Measurements from ENCODE around the gene ERCC6L.

The ERCC6L gene, protein sequence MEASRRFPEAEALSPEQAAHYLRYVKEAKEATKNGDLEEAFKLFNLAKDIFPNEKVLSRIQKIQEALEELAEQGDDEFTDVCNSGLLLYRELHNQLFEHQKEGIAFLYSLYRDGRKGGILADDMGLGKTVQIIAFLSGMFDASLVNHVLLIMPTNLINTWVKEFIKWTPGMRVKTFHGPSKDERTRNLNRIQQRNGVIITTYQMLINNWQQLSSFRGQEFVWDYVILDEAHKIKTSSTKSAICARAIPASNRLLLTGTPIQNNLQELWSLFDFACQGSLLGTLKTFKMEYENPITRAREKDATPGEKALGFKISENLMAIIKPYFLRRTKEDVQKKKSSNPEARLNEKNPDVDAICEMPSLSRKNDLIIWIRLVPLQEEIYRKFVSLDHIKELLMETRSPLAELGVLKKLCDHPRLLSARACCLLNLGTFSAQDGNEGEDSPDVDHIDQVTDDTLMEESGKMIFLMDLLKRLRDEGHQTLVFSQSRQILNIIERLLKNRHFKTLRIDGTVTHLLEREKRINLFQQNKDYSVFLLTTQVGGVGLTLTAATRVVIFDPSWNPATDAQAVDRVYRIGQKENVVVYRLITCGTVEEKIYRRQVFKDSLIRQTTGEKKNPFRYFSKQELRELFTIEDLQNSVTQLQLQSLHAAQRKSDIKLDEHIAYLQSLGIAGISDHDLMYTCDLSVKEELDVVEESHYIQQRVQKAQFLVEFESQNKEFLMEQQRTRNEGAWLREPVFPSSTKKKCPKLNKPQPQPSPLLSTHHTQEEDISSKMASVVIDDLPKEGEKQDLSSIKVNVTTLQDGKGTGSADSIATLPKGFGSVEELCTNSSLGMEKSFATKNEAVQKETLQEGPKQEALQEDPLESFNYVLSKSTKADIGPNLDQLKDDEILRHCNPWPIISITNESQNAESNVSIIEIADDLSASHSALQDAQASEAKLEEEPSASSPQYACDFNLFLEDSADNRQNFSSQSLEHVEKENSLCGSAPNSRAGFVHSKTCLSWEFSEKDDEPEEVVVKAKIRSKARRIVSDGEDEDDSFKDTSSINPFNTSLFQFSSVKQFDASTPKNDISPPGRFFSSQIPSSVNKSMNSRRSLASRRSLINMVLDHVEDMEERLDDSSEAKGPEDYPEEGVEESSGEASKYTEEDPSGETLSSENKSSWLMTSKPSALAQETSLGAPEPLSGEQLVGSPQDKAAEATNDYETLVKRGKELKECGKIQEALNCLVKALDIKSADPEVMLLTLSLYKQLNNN

DNA sequence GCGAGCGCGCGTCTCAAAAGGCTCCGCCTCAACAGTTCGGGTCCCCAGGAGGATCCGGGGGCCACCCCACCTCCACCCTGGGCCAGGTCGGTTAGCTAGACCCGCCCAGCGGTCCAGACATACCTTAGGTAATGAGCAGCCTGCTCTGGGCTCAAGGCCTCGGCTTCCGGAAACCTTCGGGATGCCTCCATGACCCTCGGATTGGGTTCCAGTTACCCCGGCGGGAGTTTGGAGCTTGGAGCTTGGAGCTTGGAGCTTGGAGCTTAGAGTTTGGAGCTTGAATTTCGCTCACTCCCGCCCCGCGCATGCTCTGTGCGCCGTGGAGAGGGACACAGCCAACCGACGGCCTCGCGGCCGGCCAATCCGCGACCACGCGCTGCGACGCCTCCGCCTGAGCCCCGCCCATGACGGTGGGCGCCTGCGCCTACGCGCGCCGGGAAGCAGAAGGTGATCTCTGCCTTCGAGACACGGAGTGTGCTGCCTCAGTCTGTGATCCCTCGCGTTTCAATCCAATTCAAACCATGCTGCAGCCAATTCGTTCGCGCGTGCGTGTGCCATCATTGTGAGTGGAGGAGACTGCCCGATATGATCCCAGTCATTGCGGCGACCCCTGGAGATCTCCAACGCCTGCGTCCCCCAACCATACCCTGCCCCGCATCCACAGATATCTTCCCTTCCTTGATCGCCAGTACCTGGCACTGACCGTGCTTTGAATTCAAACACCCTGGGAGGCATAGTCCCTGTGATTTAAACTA is at the start of gene ERCC6L:
Gene ERCC6L (minus strand): TSS at position 307 of the 755 bp plus-strand sequence. CDS start 116 bp downstream, at position 191.
- DNase-seq = peak; percentile 8 to 25

DNA sequence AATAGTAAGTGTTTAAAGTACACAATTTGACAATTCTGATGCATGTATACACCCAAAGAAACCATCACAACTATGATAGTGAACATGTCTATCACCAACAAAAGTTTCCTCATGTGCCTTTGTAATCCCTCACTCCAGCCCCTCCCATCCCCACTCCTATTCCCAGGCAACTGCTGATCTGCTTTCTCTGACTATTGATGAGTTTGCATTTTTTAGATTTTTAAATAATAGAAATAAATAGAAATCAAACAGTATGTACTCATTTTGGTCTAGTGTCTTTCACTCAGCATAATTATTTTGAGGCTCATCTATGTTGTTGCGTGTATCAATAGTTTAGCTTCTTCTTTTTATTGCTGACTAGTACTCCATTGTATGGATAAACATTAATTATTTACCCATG is 43.5 kb upstream of the ERCC6L start:
- DNase-seq = no peak

DNA sequence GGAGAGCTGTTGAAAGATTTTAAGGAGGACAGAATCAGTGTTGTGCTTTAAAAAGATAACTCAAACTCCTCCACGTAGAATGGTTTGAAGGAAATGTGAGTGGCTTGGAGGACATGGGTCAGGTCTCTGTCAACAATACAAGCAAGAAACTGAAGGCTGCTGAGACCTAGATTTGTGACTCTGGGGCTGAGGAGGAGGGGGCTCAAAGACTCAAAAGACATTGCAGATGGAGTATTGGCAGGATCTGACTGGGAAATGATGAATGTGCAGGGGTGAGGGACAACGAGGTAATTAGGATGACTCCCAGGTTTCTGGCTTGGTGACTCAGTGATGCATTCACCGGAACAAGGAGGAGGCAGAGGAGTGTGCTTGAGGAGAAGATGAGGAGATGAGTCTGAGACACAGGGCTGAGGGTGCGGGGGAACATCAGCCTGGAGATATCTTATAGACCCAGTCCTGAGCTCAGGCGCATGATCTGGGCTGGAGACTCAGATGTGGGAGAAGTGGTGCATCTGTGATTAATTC is 41.6 kb upstream of the ERCC6L start:
- DNase-seq = no peak

DNA sequence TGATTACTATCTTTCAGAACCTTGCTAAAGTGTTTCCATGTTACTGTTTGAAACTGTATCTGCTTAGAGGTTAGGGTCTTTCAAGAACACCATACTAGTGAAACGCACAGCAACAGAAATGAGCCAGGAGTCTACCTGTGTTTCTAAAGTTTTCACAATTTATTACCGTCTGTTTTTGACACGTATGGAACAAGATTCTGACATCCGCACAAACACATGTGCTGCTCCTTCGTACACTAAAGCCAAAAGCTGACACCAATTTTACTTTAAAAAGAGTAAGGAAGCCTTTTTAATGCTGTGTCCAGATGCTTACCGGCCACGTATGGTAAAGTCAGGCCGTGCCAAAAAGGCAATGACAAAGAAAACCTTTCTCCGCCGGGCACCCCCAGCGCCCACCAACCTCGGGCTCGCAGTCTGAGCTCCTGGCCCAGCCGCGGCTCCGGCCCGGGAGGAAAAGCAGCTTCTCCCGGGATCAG is 37.7 kb upstream of the ERCC6L start:
- DNase-seq = no peak

DNA sequence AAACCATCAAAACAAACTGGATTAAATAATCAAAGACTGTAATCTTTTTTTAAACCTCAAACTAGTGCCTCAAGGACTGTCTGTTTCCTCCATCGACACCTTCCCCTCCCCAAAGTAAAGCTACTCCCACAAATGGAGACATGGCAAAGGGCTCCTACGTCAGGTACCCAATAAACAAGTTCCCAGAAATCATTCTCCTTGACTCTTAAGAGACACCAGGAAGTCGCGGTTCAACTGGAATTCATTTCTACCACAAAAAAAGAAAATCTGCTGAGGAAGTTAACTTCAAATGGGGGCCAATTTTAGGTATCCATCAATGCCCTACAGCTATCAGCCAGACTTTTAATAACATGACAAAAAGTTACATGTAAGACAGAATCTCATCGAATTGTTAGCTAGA is 35.7 kb upstream of the ERCC6L start:
- DNase-seq = no peak

DNA sequence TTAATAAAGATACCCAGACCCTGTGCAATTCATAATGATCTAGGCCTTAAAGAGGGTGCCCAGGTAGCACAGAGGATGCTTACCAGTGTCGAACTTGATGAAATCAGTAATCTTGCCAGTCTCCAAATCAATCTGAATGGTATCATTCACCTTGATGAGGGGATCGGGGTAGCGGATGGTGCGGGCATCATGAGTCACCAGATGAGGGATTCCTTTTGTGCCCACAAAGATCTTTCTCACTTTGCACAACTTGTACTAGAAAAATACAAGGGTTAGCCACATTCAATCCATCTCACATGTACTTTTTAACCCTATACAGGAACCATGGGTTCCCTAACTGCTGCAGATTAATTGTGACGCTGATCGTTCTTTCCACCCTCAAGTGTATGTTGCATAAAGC is 34.9 kb upstream of the ERCC6L start:
- no peak for DNase-seq

DNA sequence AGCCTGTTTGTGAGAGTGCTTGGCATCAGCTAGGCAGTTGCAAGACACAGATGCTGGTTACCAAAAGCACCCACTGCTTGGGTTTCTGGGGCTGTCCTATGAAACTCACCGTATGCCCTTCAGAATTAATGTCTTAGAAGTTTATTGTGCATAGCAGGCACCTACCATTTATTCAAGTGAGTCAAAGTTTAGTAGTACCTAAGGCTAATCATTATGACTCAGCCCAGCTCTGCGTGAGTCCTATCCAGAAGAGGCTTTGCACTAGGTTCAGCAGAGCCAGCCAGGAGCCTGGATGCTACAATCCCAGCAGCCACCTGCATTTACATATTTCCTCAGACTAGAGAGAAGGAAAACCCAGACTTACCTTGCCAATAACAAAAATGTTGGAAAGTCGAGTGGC is 34.0 kb upstream of the ERCC6L start:
- DNase-seq = no peak

DNA sequence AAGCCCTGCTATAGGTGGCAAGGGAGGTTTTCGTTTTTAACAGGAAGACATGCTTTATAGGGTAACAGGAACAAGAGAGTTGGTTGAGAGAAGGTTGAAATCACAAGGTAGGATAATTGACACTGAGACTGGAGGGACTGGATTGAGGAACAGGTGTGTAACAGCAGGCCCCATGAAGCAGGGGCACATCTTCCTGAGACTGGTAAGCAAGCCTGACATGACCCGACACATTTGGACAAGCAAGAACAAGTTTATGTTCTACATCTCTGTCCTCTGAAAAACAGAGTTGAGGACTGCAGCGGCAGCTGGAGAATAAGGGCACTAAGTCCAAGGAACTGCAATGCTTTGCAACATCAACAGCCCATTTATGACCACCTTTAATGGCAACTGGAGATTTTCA is 33.0 kb upstream of the ERCC6L start:
- no peak for DNase-seq

DNA sequence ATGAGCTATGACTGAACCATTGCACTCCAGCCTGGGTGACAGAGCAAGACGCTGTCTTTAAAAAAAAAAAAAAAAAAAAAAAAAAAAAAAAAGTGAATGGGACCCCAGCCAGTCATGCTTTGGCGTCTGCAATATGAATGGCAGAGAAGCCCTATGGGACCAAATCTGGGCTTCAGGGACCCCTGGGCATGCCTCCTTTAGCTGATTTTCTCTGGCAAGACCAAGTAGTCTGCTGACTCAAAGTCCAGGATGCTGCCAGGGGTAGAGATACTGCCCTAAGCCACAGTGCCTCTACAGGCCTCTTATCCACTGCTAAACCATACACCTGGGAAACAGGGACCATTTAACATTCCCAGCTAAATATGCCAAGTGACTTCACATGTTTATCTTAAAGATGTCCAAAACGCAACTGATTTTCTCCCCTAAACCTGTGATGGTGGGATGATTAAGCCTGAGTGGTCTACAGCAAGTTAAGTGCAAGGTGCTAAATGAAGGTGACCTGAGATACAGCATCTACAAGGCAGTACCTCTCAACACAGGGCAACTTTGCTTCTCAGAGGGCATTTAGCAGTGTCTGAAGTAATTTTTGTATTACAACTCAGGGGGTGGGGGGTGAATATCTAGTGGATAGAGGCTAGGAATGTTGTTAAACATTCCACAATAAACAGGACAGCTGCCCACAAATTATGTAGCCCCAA is 32.4 kb upstream of the ERCC6L start:
- DNase-seq = no peak

DNA sequence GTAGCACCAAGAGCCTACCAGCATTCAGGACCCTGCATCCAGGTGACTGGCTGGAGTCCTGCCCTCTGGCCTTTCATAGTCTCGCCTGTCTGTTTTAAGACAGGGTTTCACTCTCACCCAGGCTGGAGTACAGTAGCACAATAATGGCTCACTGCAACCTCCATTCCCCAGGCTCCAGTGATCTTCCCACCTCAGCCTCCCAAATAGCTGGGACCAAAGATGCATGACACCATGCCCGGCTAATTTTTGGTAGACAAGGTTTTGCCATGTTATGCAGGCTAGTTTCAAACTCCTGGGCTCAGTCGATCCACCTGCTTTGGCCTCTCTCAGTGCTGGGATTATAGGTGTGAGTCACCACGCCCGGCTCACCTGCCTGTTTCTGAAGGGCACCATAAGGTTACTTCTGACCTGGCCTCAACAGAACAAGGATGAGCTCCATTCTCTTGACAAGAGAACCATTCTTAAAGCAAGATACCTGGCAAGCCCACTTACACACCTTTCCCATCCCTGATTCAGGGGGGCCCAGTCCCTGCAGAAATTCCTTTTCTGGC is 31.6 kb upstream of the ERCC6L start:
- no peak for DNase-seq

DNA sequence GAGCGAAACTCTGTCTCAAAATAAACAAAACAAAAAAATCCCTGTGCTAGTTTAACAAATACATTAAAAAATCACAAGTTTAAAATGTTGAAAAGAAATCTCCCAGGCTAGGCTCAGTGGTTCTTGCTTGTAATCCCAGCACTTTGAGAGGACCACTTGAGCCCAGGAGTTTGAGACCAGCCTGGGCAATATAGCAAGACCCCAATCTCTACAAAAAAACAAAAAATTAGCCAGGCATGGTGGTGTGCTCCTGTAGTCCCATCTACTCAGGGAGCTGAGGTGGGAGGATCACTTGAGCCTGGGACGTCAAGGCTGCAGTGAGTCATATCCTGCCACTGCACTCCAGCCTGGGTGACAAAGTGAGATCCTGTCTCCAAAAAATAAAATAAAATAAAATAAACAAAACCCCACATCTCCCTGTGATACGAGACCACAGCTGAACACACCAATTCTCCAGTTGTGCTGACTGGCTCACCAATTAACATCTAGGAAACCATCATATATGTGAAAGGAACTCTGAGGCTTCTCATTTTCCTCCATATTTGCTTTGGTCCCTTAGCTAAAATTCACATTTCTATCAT is 30.9 kb upstream of the ERCC6L start:
- no peak for DNase-seq

DNA sequence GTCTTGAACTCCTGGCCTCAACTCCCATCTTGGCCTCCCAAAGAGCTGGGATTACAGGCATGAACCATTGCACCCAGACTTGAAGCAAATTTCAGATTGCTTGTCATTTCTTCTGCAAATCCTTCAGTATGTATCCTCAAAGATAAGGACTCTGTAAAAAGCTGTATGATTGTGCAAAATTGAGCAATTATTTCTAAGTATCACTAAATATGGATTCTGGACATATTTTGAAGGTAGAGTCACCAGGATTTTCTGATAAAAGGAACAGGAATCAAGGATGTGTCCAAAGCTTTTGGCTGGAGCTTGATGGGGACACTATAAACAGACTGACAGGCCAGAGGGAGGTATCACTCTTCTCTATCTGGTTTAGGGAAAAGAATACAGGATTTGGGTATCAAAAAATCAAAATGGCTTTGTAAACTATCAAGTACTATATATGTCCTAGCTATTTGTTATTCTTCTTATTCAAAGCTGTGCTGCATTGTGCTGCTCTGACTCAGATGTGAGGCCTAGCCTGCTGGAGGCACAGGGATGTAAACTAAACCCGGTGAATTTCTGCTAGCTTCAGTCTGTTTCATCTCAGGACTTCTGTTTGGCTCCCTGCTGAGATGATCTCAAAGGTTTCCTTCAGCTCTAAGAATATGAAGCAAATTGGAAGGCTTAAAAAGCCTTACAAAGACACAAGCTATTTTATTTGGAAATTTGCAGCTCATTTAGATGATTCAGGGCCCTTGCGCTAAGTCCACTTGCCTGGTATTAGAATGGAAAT is 30.0 kb upstream of the ERCC6L start:
- DNase-seq = no peak

DNA sequence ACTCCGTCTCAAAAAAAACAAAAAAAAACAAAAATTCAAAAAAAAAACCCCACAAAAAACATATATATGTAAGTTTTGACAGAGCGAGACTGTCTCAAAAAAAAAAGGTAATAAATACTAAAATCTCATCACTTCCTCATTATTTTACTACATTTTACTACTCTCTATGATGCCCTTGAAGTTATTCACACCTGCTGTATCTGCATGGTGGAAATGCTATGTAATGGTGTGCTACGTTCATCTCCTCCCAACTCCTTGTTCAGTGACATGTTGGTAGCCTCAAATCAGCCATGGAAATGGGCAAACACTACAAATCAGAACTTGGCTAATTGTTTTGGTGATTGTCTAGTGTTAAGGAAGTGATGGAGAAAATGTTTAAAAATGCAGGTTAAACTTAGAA is 26.4 kb upstream of the ERCC6L start:
- DNase-seq = no peak

DNA sequence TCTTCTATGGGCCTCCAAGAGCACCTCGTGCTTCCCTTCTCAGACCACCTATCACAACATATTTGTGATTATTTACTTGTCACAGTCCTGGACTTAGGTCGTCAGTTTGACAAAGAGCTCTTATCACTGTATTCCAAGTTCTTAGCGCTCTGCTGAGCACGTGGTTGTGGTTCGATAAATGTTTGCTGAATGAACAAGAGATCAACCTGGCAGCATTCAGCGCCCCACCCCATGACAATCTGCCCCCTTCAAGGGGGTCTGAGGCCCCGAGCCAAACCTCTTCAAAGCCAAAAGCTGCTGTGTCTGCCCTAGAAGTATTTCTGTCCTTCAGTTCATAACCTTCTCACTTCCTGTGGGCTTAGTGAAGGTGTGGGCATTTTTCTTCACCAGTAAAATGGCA is 23.2 kb upstream of the ERCC6L start:
- DNase-seq = no peak

DNA sequence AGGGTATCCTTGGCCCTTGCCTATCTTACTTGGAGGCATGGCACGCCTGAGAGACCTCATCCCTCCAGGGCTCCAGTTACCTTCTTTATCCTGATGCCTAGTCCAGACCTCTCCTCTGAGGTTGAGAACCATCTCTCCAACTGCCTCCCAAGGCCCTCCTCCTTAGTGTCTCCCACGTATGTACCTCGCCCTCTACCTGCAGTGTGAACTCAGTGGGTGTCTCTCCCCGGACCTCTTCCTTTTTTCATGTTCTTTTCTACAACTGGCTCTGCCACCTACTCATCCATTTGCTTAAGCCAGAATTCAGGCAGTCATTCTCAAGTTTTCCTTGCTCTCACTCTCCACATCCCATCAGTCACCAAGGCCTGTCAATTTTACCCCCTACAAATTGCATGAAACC is 21.6 kb upstream of the ERCC6L start:
- no peak for DNase-seq

DNA sequence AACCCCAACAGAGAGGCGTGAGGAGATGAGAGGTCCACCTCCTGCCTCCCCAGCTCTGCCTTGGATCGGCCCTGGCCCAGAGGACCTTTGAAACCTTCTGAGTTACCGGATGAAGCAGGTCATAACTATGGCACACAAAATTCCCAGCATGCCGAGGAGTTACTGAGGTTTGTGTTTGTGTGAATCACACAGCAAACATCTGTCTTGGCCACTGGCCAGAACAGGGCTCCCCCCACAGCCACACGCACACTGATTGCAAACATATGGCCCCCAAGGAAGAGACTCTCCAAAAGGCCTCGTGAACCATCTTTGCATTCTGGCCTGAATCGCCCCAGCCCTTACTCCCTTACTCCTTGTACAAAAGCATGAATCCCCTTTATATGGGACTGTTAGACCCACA is 19.3 kb upstream of the ERCC6L start:
- no peak for DNase-seq

DNA sequence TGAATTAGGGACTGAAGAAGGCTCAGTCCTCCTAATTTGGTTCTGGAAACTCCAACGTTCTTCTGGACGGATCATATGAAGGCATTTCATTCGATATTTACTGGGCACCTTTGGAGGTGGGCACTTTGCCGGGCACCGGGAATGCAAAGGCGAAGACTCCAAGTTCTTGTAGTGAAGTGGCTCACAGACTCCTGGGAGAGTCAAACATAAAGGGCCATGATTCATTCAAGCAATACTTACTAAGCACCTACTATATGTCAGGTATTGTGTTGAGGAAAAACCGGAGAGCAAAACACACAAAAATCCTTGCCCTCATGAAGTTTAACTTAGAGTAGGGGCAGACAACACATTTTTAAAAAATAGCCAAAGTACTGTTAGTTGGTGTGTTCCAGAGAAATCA is 17.0 kb upstream of the ERCC6L start:
- no peak for DNase-seq

DNA sequence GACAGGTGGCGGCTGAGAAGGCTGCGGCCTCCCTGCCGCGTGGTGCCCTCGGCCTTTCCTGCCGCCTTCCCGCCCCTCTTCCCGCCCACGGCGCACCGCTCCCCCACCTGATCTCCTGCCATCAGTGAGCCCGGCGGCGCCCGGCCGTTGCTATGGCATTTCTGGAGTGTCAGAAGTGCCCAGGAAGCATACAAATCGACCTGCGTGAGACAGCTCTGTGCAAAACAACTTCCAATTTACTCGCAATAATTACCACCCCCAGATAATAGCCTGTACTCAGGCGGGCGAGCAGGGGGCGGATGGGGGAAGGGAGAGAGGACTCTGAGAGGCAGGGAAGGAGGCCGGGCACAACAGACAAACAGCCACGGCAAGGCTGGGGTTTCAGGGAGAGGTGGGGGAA is 16.6 kb upstream of the ERCC6L start:
- DNase-seq = no peak

DNA sequence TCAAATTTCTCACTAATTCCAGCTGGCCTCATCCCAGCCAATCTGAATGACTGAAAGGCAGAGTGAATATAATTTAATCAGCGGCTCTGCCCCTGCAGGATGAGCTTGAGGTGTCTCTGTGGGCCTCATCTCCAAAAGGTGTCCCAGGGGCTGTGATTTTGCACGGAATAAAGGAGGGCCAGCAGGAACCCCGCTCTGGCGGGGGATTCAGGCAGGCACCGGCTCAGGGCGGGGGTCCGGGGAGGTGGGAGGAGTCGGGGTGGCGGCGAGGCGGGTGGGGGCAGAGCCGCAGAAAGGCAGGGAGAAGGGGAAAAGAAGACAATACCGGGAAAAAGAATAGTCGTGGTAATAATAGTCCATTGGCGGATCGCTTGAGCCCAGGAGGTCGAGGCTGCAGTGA is 16.0 kb upstream of the ERCC6L start:
- no peak for DNase-seq

DNA sequence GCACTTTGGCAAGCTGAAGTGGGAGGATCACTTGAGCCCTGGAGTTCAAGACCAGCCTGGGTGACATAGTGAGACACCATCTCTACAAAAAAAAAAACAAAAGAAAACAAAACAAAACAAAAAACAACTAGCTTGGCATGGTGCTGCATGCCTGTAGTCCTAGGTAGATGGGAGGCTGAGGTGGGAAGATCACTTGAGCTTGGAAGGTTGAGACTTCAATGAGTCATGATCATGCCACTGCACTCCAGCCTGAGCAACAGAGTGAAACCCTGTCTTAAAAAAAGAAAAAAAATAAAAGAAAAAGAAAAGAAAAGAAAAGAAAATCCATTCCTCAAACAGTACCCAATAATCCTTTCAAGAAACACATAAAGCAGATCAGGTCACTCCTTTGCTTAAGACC is 14.9 kb upstream of the ERCC6L start:
- no peak for DNase-seq

Measured in bone marrow (tissue), 2 donors.